Smooth muscle cell (in vitro differentiated cells): ENCODE results near the gene TMPRSS13. TPM values are rescaled to one million over a fixed set of nuclear protein-coding genes. Genes with fewer than 3 reads are reported as not detected.

ENCODE experiments used
- DNase-seq: peaks from one replicate; lab custom pipeline; 2025; ENCODE audit not compliant: unreplicated experiment; lab: John Stamatoyannopoulos, UW
- H2AFZ ChIP-seq: fragments of 200-600 bp; sonication (generic); 2 replicates; pipeline ENCODE4 v1.6.0; 2016; ENCODE audit warnings: antibody characterized with exemption, low read depth, mild to moderate bottlenecking
- H3F3A ChIP-seq: fragments of 200-600 bp; sonication (generic); 2 replicates; pipeline ENCODE4 v1.6.0; 2017; ENCODE audit warnings: antibody characterized with exemption, low read depth
- H3K27ac ChIP-seq: fragments of 200-600 bp; sonication (generic); 2 replicates; pipeline ENCODE4 v1.5.1; 2016; ENCODE audit warnings: low read depth, mild to moderate bottlenecking
- H3K27me3 ChIP-seq: fragments of 200-600 bp; sonication (generic); 2 replicates; pipeline ENCODE4 v1.6.1; 2016; ENCODE audit warnings: low read depth, mild to moderate bottlenecking
- H3K36me3 ChIP-seq: fragments of 200-600 bp; sonication (generic); 2 replicates; pipeline ENCODE4 v1.5.1; 2016; ENCODE audit warnings: low read depth
- H3K4me1 ChIP-seq: fragments of 200-600 bp; sonication (generic); 2 replicates; pipeline ENCODE4 v1.5.1; 2016; ENCODE audit warnings: low read depth
- H3K4me2 ChIP-seq: fragments of 200-600 bp; sonication (generic); 2 replicates; pipeline ENCODE4 v1.6.0; 2016; ENCODE audit warnings: mild to moderate bottlenecking
- H3K4me3 ChIP-seq: fragments of 200-600 bp; sonication (generic); 2 replicates; pipeline ENCODE4 v1.5.1; 2016; ENCODE audit warnings: mild to moderate bottlenecking
- H3K79me2 ChIP-seq: fragments of 200-600 bp; sonication (generic); 2 replicates; pipeline ENCODE4 v1.6.0; 2016; ENCODE audit warnings: low read depth, mild to moderate bottlenecking
- H3K9ac ChIP-seq: fragments of 200-600 bp; sonication (generic); 2 replicates; pipeline ENCODE4 v1.6.0; 2016; ENCODE audit warnings: low read depth
- H3K9me3 ChIP-seq: fragments of 200-600 bp; sonication (generic); replicated peaks from 2 replicates; pipeline ENCODE4 v1.5.1; 2016; ENCODE audit warnings: low read depth
- H4K20me1 ChIP-seq: fragments of 200-600 bp; sonication (generic); 2 replicates; pipeline ENCODE4 v1.6.0; 2016; ENCODE audit warnings: low read depth
- CTCF ChIP-seq: fragments of 200-600 bp; sonication (generic); IDR thresholded peaks from 2 replicates; pipeline ENCODE4 v1.5.1; 2017; ENCODE audit warnings: borderline replicate concordance, mild to moderate bottlenecking, antibody characterized with exemption; ENCODE audit not compliant: insufficient read depth, poor library complexity, severe bottlenecking
- whole genome bisulfite sequencing: methylation state at CpG from one replicate; pipeline ENCODE4 v1.1.7; 2016; ENCODE audit warnings: low lambda C conversion rate; 5-methylcytosine and 5-hydroxymethylcytosine counted together
- polyA plus RNA-seq: library from polyadenylated mRNA; unstranded; fragments of >200 nt; fragmentation: Nextera tagmentation; extraction: Ambion mirVana; gene quantifications from 2 replicates; pipeline ENCODE4 v1.2.1, GENCODE V29; 2016
- total RNA-seq: library from RNA; depleted of rRNA; stranded (reverse); fragments of >200 nt; gene quantifications from 2 replicates; pipeline ENCODE4 v1.2.3, GENCODE V29; 2014

The TMPRSS13 gene
- total and polyA plus RNA-seq, 2 experiments from 2014 or later, result 0.73 to 1.3 TPM

GRCh38 chr11:117863383-117863782 lies 65.8 kb downstream of the TMPRSS13 start:
- Histone ChIP-seq H4K20me1 (peaks cover 37% of the 10 kb centered on the region), H2AFZ (no peak overlapping the region), H3K36me3 (no peaks in the 10 kb centered on the region), H3K27me3 (no peaks in the 10 kb centered on the region), H3K27ac (no peak overlapping the region), H3K9ac (no peak overlapping the region), H3K4me3 (no peak overlapping the region), H3K79me2 (peaks cover 11% of the 10 kb centered on the region), H3K4me2 (no peak overlapping the region), H3K9me3 (no peaks in the 10 kb centered on the region), H3K4me1 (peaks cover 7% of the 10 kb centered on the region), H3F3A (no peaks in the 10 kb centered on the region)
- WGBS, result 98% methylated on average over 1 of the region's 1 CpG
- DNase-seq, result no peak
- no peak for TF ChIP-seq CTCF

- Histone ChIP-seq H4K20me1 (peaks cover 33% of the 10 kb centered on the region), H2AFZ (no peak overlapping the region), H3K4me3 (no peak overlapping the region), H3K27ac (no peak overlapping the region), H3K9ac (no peak overlapping the region), H3K9me3 (no peaks in the 10 kb centered on the region), H3K36me3 (no peaks in the 10 kb centered on the region), H3K79me2 (peaks cover 6% of the 10 kb centered on the region), H3K4me1 (peaks cover 7% of the 10 kb centered on the region), H3F3A (no peaks in the 10 kb centered on the region), H3K4me2 (no peak overlapping the region), H3K27me3 (no peaks in the 10 kb centered on the region)
- DNase-seq, result no peak
- no peak for TF ChIP-seq CTCF
- WGBS, result 91% methylated on average over 1 of the region's 1 CpG
Measured at GRCh38 chr11:117862753-117863152, 66.4 kb downstream of the TMPRSS13 start.

DNA sequence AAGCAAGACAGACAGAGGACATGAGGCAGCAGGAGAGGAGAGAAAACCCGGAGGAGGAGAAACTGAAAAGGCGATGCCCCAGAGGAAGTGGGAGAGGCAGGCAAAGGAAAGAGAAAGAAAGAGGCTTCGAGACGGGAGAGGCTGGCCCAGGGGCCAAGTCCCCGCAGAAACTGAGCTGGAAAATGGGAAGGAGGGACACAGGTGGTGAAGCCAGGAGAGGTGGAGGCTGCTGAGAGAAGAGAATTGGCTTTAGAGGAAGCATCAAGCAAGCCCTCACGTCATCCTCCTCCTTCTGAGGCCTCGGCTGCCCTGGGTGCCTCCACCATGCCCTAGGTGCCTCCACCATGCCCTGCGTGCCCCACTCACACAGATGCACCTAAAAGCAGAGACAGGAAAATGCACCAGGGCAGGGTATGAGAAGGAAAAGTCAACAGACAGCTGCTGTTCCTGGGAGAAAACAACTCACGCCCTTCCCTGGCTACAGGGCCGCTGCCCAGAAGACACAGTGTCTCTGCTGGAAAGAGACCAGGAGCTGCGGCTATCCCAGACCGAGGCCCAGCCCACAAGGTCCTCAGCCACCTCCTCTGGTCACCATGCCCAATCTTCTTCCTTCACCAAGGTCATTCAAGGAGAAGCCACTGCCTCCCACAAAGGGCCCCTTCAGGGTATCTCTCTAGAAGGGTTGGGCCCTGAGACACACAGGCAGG lies 67.0 kb downstream of the TMPRSS13 start:
- Histone ChIP-seq H3K9me3 (no peaks in the 10 kb centered on the region), H3K36me3 (no peaks in the 10 kb centered on the region), H3K79me2 (peaks cover 6% of the 10 kb centered on the region), H3K27ac (no peak overlapping the region), H3K4me3 (no peak overlapping the region), H3F3A (no peaks in the 10 kb centered on the region), H3K27me3 (no peaks in the 10 kb centered on the region), H4K20me1 (peaks cover 33% of the 10 kb centered on the region), H3K9ac (no peak overlapping the region), H3K4me2 (no peak overlapping the region), H3K4me1 (peaks cover 7% of the 10 kb centered on the region), H2AFZ (no peak overlapping the region)
- no peak for DNase-seq
- TF ChIP-seq CTCF, result no peak
- WGBS, result 91% methylated on average over 12 of the region's 12 CpGs
